A673 (cell line): ENCODE results near the gene PKM. TPM values are rescaled to one million over a fixed set of nuclear protein-coding genes. Genes with fewer than 3 reads are reported as not detected.

Experiments used
- BruUV-seq: library from RNA; stranded (reverse); fragments of 400-500 nt; replicated peaks from 2 replicates; lab custom pipeline; 2021; lab: Mats Ljungman, UMichigan
- CTCF ChIA-PET: fragments of 300-600 bp; sonication (Branson Sonifier 250); formaldehyde crosslinking; loops from one replicate; lab custom pipeline; 2022; ENCODE audit warnings: antibody characterized with exemption; lab: Charles Lee
- POLR2A ChIA-PET: fragments of 300-600 bp; sonication (Branson Sonifier 250); formaldehyde crosslinking; loops from one replicate; lab custom pipeline; 2022; ENCODE audit warnings: antibody characterized with exemption; ENCODE audit not compliant: low non-redundant PET; lab: Charles Lee
- DNase-seq: peaks from one replicate; pipeline ENCODE4 v3.0.0-alpha.2; 2015; ENCODE audit warnings: low spot score
- H3K27ac ChIP-seq: fragments of 200-600 bp; sonication (generic); 2 replicates; pipeline ENCODE4 v1.5.1; 2016; ENCODE audit warnings: mixed run types, low read depth, mild to moderate bottlenecking, mixed read lengths, antibody characterized with exemption, low read length; ENCODE audit not compliant: poor library complexity, severe bottlenecking
- H3K27me3 ChIP-seq: fragments of 200-600 bp; sonication (generic); replicated peaks from 2 replicates; pipeline ENCODE4 v1.6.1; 2017; ENCODE audit warnings: mixed run types, low read depth, mild to moderate bottlenecking, mixed read lengths, antibody characterized with exemption, low read length; ENCODE audit not compliant: insufficient read depth, poor library complexity
- H3K36me3 ChIP-seq: fragments of 200-600 bp; sonication (generic); 2 replicates; pipeline ENCODE4 v1.6.1; 2016; ENCODE audit warnings: mixed run types, mild to moderate bottlenecking, mixed read lengths, antibody characterized with exemption, low read length; ENCODE audit not compliant: insufficient read depth, poor library complexity, severe bottlenecking
- H3K4me1 ChIP-seq: fragments of 200-600 bp; sonication (generic); 2 replicates; pipeline ENCODE4 v1.6.1; 2017; ENCODE audit warnings: mixed run types, mild to moderate bottlenecking, mixed read lengths, antibody characterized with exemption, low read length; ENCODE audit not compliant: insufficient read depth, poor library complexity, severe bottlenecking
- H3K4me3 ChIP-seq: fragments of 200-600 bp; sonication (generic); 2 replicates; pipeline ENCODE4 v1.5.1; 2016; ENCODE audit warnings: low read depth, mixed run types, mild to moderate bottlenecking, mixed read lengths, low read length; ENCODE audit not compliant: poor library complexity, severe bottlenecking
- H3K9me3 ChIP-seq: fragments of 200-600 bp; sonication (generic); 2 replicates; pipeline ENCODE4 v1.6.1; 2016; ENCODE audit warnings: mixed run types, low read depth, mild to moderate bottlenecking, mixed read lengths, antibody characterized with exemption, low read length; ENCODE audit not compliant: poor library complexity, severe bottlenecking
- EZH2 ChIP-seq: fragments of 200-600 bp; sonication (generic); IDR thresholded peaks from 2 replicates; pipeline ENCODE4 v1.6.1; 2017; ENCODE audit warnings: borderline replicate concordance, low read depth, mild to moderate bottlenecking, mixed read lengths, antibody characterized with exemption, low read length; ENCODE audit not compliant: poor library complexity, severe bottlenecking
- intact Hi-C: fragments of 100-400 bp; cut with micrococcal nuclease; formaldehyde crosslinking; loops from one replicate; pipeline ENCODE4 v1.10.0; 2022; ENCODE audit not compliant: unreplicated experiment
- total RNA-seq: library from RNA; stranded (reverse); gene quantifications from 2 replicates; pipeline ENCODE4 v1.2.3, GENCODE V29; 2021
- TF ChIP-seq, protein P1 (sequence below): fragments of 300-800, 200-600 bp; sonication (generic); conservative IDR thresholded peaks from 2 replicates; pipeline ENCODE4 v1.5.1; 2017; ENCODE audit warnings: low read depth, mild to moderate bottlenecking, antibody characterized with exemption, low read length, moderate library complexity, mixed read lengths

PKM gene
- total RNA-seq, 1 experiment from 2014 or later, result 1,955 TPM

- no peaks in the 10 kb centered on the region for H3K27me3 ChIP-seq
- no peaks in the 10 kb centered on the region for H3K9me3 ChIP-seq
- H3K4me1 ChIP-seq, result peaks cover 7% of the 10 kb centered on the region
- TF ChIP-seq EZH2, result no peak
- TF ChIP-seq, protein P1, sequence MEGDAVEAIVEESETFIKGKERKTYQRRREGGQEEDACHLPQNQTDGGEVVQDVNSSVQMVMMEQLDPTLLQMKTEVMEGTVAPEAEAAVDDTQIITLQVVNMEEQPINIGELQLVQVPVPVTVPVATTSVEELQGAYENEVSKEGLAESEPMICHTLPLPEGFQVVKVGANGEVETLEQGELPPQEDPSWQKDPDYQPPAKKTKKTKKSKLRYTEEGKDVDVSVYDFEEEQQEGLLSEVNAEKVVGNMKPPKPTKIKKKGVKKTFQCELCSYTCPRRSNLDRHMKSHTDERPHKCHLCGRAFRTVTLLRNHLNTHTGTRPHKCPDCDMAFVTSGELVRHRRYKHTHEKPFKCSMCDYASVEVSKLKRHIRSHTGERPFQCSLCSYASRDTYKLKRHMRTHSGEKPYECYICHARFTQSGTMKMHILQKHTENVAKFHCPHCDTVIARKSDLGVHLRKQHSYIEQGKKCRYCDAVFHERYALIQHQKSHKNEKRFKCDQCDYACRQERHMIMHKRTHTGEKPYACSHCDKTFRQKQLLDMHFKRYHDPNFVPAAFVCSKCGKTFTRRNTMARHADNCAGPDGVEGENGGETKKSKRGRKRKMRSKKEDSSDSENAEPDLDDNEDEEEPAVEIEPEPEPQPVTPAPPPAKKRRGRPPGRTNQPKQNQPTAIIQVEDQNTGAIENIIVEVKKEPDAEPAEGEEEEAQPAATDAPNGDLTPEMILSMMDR, result no peak
- CTCF ChIA-PET, result interaction anchor here (0.7 kb wide), 1 partner anchor 8 kb away, joined by 4 read pairs; no protein-coding TSS in a partner anchor
- BruUV-seq, result no TSS peak
- H3K4me3 ChIP-seq, result no peak overlapping the region
- no peaks in the 10 kb centered on the region for H3K36me3 ChIP-seq
- intact Hi-C loops, result no loop called here
- POLR2A ChIA-PET, result no interaction called here
- DNase-seq, result no peak
- H3K27ac ChIP-seq, result no peak overlapping the region
Observed at GRCh38 chr15:72170691-72171090, 60.3 kb downstream of the PKM start.

- Histone ChIP-seq H3K27ac (no peak overlapping the region), H3K27me3 (no peaks in the 10 kb centered on the region), H3K4me1 (peaks cover 7% of the 10 kb centered on the region), H3K9me3 (no peaks in the 10 kb centered on the region), H3K4me3 (no peak overlapping the region), H3K36me3 (no peaks in the 10 kb centered on the region)
- intact Hi-C loops, result no loop called here
- no peak for TF ChIP-seq EZH2
- TF ChIP-seq, protein P1, result no peak
- DNase-seq, result no peak
- ChIA-PET CTCF (no interaction called here), POLR2A (no interaction called here)
- no TSS peak for BruUV-seq
Observed at GRCh38 chr15:72169921-72170611, 60.9 kb downstream of the PKM start.

DNA sequence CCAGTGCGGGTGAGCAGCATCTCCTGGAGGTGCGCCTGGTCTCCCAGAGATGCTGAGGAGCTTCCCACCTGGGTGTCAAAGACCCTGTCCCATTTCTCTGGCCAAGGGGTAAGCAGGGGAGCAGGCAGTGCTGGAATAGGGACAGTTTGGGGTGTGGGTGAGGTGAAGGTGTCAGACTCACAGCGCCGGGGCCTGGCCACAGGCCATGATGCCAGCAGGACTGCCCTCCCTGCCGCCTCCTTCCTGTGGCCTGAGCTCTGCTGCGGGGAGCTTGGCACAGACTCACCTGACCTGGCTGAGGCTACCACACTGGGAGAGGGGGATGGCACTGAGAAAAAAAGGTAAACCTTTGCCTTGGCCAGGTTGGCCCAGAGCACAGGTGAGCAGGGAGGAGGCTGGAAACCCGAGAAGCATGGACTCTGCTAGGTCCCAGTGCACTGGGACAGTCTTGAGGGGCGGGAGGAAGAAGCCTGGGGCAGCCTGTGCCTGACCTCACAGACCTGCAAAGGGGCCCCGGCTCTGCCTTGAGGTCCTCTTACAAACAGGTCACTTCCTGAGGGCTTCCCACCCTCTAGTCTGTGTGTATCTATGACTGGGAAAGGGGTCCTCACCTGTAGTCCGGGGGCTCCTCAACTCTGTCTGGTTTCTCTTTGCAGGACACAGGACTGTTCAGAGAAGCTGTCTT is 61.6 kb downstream of the PKM start:
- POLR2A ChIA-PET, result no interaction called here
- intact Hi-C loops, result no loop called here
- H3K27me3 ChIP-seq, result no peaks in the 10 kb centered on the region
- no peaks in the 10 kb centered on the region for H3K36me3 ChIP-seq
- H3K4me3 ChIP-seq, result no peak overlapping the region
- CTCF ChIA-PET, result no interaction called here
- no peaks in the 10 kb centered on the region for H3K9me3 ChIP-seq
- no peak overlapping the region for H3K27ac ChIP-seq
- BruUV-seq, result no TSS peak
- DNase-seq, result no peak
- TF ChIP-seq, protein P1, result no peak
- TF ChIP-seq EZH2, result no peak
- H3K4me1 ChIP-seq, result peaks cover 7% of the 10 kb centered on the region
